HepG2 (cell line): ENCODE measurements around the gene TMEM184B. TPM values are rescaled to one million over a fixed set of nuclear protein-coding genes. Genes with fewer than 3 reads are reported as not detected.

Experiments used
- ATF5 ChIP-seq: sonication (generic); formaldehyde crosslinking; IDR thresholded peaks from 2 replicates; pipeline ENCODE4 v1.4.0; 2020; ENCODE audit warnings: mild to moderate bottlenecking, low read depth, missing genetic modification reagents
- GLI4 ChIP-seq: sonication (generic); formaldehyde crosslinking; IDR thresholded peaks from 2 replicates; pipeline ENCODE4 v1.5.1; 2020; ENCODE audit warnings: missing genetic modification reagents, mild to moderate bottlenecking, moderate library complexity, borderline replicate concordance
- ISL2 ChIP-seq: sonication (generic); formaldehyde crosslinking; IDR thresholded peaks from 2 replicates; pipeline ENCODE4 v1.5.0; 2020; ENCODE audit warnings: missing genetic modification reagents
- KMT2A ChIP-seq: sonication (generic); formaldehyde crosslinking; IDR thresholded peaks from 2 replicates; pipeline ENCODE4 v1.4.0; 2020; ENCODE audit warnings: missing genetic modification reagents
- PATZ1 ChIP-seq: sonication (generic); formaldehyde crosslinking; IDR thresholded peaks from 2 replicates; pipeline ENCODE4 v1.4.0; 2020; ENCODE audit warnings: missing genetic modification reagents
- PLRG1 ChIP-seq: fragments of 450-650 bp; conservative IDR thresholded peaks from 2 replicates; pipeline ENCODE4 v1.6.1; 2016
- RFX3 ChIP-seq: IDR thresholded peaks from 2 replicates; pipeline ENCODE4 v1.6.1; 2016; ENCODE audit warnings: missing biosample characterization, missing genetic modification reagents
- SOX13 ChIP-seq, 3 experiments: fragments of 450-650 bp in 1 of 3; sonication (generic) in 1 of 3; formaldehyde crosslinking in 1 of 3; IDR thresholded peaks in 2 of 3; conservative IDR thresholded peaks in 1 of 3; 2 replicates each; pipeline versions ENCODE4 v1.5.0 to v1.6.1; 2016 to 2020; ENCODE audit warnings: antibody characterized with exemption in 1 of 3, mild to moderate bottlenecking in 1 of 3, missing compliant biosample characterization in 1 of 3, missing genetic modification reagents in 1 of 3, moderate library complexity in 1 of 3
- SP140L ChIP-seq: sonication (generic); formaldehyde crosslinking; IDR thresholded peaks from 2 replicates; pipeline ENCODE4 v1.4.0; 2020; ENCODE audit warnings: missing genetic modification reagents, borderline replicate concordance
- TOE1 ChIP-seq: sonication (generic); formaldehyde crosslinking; IDR thresholded peaks from 2 replicates; pipeline ENCODE4 v1.4.0; 2020; ENCODE audit warnings: mild to moderate bottlenecking, missing genetic modification reagents
- ZBTB39 ChIP-seq: sonication (generic); formaldehyde crosslinking; IDR thresholded peaks from 2 replicates; pipeline ENCODE4 v1.5.0; 2020; ENCODE audit warnings: missing genetic modification reagents
- ZFP91 ChIP-seq: sonication (generic); formaldehyde crosslinking; IDR thresholded peaks from 2 replicates; pipeline ENCODE4 v1.9.0; 2022; ENCODE audit warnings: missing genetic modification reagents, mild to moderate bottlenecking, borderline replicate concordance
- ZNF224 ChIP-seq: sonication (generic); formaldehyde crosslinking; IDR thresholded peaks from 2 replicates; pipeline ENCODE4 v1.5.0; 2020; ENCODE audit warnings: mild to moderate bottlenecking, missing genetic modification reagents
- ZNF329 ChIP-seq: sonication (generic); formaldehyde crosslinking; IDR thresholded peaks from 2 replicates; pipeline ENCODE4 v1.9.0; 2021; ENCODE audit warnings: low read depth, mild to moderate bottlenecking, missing genetic modification reagents
- ZNF468 ChIP-seq: sonication (generic); formaldehyde crosslinking; IDR thresholded peaks from 2 replicates; pipeline ENCODE4 v1.8.0; 2022; ENCODE audit warnings: mild to moderate bottlenecking, moderate library complexity, missing genetic modification reagents
- ZNF710 ChIP-seq: sonication (generic); formaldehyde crosslinking; IDR thresholded peaks from 2 replicates; pipeline ENCODE4 v1.5.0; 2020; ENCODE audit warnings: mild to moderate bottlenecking, missing genetic modification reagents, borderline replicate concordance
- ZNF782 ChIP-seq: sonication (generic); formaldehyde crosslinking; IDR thresholded peaks from 2 replicates; pipeline ENCODE4 v1.4.0; 2020; ENCODE audit warnings: missing genetic modification reagents, mild to moderate bottlenecking, borderline replicate concordance
- ZSCAN5A ChIP-seq: sonication (generic); formaldehyde crosslinking; IDR thresholded peaks from 2 replicates; pipeline ENCODE4 v1.8.0; 2022; ENCODE audit warnings: mild to moderate bottlenecking, missing genetic modification reagents, borderline replicate concordance
- polyA plus RNA-seq, 8 experiments: library from polyadenylated mRNA; depleted of rRNA in 3 of 8; stranded (reverse) in 7 of 8; unstranded in 1 of 8; fragments of >200 nt; fragmentation: Illumina TruSeq in 4 of 8; extraction: Trizol in 4 of 8; gene quantifications; 2 replicates each; pipeline versions ENCODE4 v1.2.1 to v1.2.3, GENCODE V29; 2011 to 2016; ENCODE audit warnings: low read depth in 4 of 8, missing spikeins in 1 of 8, mixed read lengths in 1 of 8; ENCODE audit not compliant: insufficient read depth in 1 of 8
- total RNA-seq, 5 experiments: library from RNA; depleted of rRNA; stranded (reverse); fragments of >200 nt; fragmentation: Illumina TruSeq; extraction: Trizol; gene quantifications; 2 replicates each; pipeline ENCODE4 v1.2.3, GENCODE V29; 2016; ENCODE audit warnings: low read depth in 1 of 5

The TMEM184B gene
- total and polyA plus RNA-seq, 2 of the 13 experiments (the other 11 are each of a cell fraction or from before 2014, with no cell fraction given), result 15.9 to 16.0 TPM

- TF ChIP-seq ZNF224 (CRISPR knock-in tag) (no peak), GLI4 (CRISPR knock-in tag) (0 out of 2 replicates have a peak, but pooled peaks have one; percentile 25), ZFP91 (CRISPR knock-in tag) (0 out of 2 replicates have a peak, but pooled peaks have one; percentile 34), ZSCAN5A (no peak), SP140L (no peak), ATF5 (CRISPR knock-in tag) (no peak), PATZ1 (CRISPR knock-in tag) (no peak), PLRG1 (no peak), ZNF468 (CRISPR knock-in tag) (no peak), ZNF782 (CRISPR knock-in tag) (no peak), ZBTB39 (CRISPR knock-in tag) (no peak), ZNF710 (CRISPR knock-in tag) (0 out of 2 replicates have a peak, but pooled peaks have one; percentile 14), ZNF329 (no peak), ISL2 (CRISPR knock-in tag) (no peak), SOX13 (IDR thresholded peaks at IDR 0.05) (no peak), SOX13 (CRISPR knock-in tag; conservative IDR thresholded peaks at IDR 0.05 in 1 of 2, IDR thresholded peaks at IDR 0.05 in 1 of 2) (0 out of 4 replicates have a peak, but pooled peaks of 1 of the 2 experiments have one; percentile 2), TOE1 (CRISPR knock-in tag) (no peak), KMT2A (CRISPR knock-in tag) (peak; percentile 20; the same call in 1 of the 2 replicates), RFX3 (no peak)
These were observed 69.6 kb downstream of the TMEM184B start (continued) for GRCh38 chr22:38203090-38203810.
